T-helper 1 cell treated with Interleukin-12 subunit alpha and Interleukin-12 subunit beta and Interleukin-4 antibody, amounts not matched to agents 30 μg/mL and 1 μg/mL, for 36 hours (primary cell): ENCODE results near the gene ZC2HC1B.

Source experiments
- H3K27ac Mint-ChIP-seq: one replicate; pipeline ENCODE4 v1.8.0; 2021; ENCODE audit warnings: mild to moderate bottlenecking, mixed read lengths
- H3K27me3 Mint-ChIP-seq: one replicate; pipeline ENCODE4 v1.8.0; 2021; ENCODE audit warnings: low read depth, mixed read lengths
- H3K36me3 Mint-ChIP-seq: one replicate; pipeline ENCODE4 v1.8.0; 2021; ENCODE audit warnings: low read depth, mixed read lengths
- H3K4me1 Mint-ChIP-seq: one replicate; pipeline ENCODE4 v1.8.0; 2021; ENCODE audit warnings: low read depth, mixed read lengths
- H3K4me3 Mint-ChIP-seq: one replicate; pipeline ENCODE4 v1.8.0; 2021; ENCODE audit warnings: mild to moderate bottlenecking, moderate library complexity, mixed read lengths
- H3K9me3 Mint-ChIP-seq: one replicate; pipeline ENCODE4 v1.8.0; 2021; ENCODE audit warnings: mixed read lengths

The ZC2HC1B gene, protein sequence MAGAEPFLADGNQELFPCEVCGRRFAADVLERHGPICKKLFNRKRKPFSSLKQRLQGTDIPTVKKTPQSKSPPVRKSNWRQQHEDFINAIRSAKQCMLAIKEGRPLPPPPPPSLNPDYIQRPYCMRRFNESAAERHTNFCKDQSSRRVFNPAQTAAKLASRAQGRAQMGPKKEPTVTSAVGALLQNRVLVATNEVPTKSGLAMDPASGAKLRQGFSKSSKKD

DNA sequence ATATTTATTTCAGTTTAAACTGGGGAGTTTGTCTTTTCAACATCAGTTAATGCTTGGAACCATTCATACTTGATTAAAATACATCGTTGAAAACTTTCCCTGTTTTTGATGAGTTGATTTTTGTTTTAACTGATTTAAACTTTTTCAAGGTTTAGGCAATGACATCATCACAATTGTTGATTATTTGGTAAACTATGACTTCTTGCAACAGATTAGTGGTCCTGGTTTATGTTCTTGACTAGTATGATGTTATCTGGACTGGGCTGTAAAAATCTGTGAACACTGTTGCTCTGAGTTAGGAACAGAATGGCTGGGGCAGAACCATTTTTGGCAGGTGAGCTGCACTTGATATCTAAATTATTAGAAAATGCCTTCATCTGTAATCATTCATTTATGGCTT, at the start of gene ZC2HC1B:
Gene ZC2HC1B, plus strand, starts transcription at position 241 of the 400 bp plus-strand sequence. Its CDS starts 66 bp downstream, at position 307.
- Mint-ChIP-seq H3K36me3 (peaks cover 40% of the 10 kb centered on the region), H3K4me1 (no peaks in the 10 kb centered on the region), H3K9me3 (peaks cover 6% of the 10 kb centered on the region), H3K4me3 (no peak within 1 kb of the TSS), H3K27ac (no peak within 1 kb of the TSS), H3K27me3 (no peaks in the 10 kb centered on the region)

DNA sequence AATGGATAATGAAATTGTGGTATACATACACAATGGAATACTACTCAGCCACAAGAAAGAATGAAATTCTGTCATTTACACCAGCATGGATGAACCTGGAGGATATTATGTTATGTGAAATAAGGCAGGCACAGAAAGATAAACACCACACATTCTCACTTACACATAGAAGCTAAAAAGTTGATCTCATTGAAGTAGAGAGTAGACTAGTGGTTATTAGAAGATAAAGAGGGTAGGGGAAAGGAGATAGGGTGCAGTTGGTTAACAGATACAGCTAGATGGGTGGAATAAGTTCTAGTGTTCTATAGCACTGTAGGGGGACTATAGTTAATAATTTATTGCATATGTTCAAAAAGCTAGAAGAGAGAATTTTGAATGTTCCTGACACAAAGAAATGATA, 46.7 kb upstream of the ZC2HC1B start:
- no peaks in the 10 kb centered on the region for H3K27me3 Mint-ChIP-seq
- no peak overlapping the region for H3K4me3 Mint-ChIP-seq
- H3K9me3 Mint-ChIP-seq = no peaks in the 10 kb centered on the region
- no peak overlapping the region for H3K27ac Mint-ChIP-seq
- no peaks in the 10 kb centered on the region for H3K4me1 Mint-ChIP-seq
- no peaks in the 10 kb centered on the region for H3K36me3 Mint-ChIP-seq

DNA sequence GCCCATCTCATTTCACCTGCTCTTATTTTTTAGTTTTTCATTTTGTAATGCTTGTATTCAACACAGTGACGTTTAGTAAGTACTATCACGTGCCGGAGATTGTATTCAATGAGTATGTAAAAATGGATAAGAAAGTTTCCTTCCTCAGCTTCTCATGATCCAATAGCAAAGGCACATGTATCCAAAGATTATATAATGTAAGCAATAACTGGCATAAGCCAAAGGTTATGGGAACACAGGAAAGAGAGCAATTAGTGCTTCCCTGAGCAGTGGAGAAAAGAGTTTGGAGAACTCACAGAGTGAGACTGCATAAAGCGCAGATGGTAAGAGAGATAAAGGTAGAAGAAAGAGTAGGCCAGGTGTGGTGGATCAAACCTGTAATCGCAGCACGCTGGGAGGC, 42.9 kb upstream of the ZC2HC1B start:
- Mint-ChIP-seq H3K4me3 (no peak overlapping the region), H3K36me3 (peaks cover 8% of the 10 kb centered on the region), H3K27ac (no peak overlapping the region), H3K27me3 (no peaks in the 10 kb centered on the region), H3K4me1 (peaks cover 4% of the 10 kb centered on the region), H3K9me3 (no peaks in the 10 kb centered on the region)

DNA sequence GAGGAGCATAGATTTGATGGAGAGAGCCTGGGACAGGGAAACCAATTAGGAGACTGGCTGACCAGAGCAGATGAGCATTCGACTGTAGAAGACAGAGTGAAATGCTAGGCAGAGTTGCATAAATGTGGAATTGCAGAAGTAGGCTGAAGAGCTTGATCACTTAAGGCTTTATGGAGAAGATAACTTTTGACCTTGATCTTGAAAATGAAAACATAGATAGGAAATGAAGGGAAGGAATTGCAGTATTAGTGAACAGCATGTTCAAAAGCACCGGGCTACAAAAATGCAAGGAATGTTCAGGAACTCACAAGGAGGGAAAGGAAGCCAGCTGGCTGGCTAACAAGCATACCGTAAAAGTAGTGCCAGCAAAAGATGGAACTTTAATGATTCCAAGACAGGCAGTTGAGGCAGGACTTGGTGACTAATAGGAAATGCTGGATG, 41.7 kb upstream of the ZC2HC1B start:
- no peak overlapping the region for H3K27ac Mint-ChIP-seq
- peaks cover 8% of the 10 kb centered on the region for H3K36me3 Mint-ChIP-seq
- H3K4me1 Mint-ChIP-seq = peaks cover 4% of the 10 kb centered on the region

DNA sequence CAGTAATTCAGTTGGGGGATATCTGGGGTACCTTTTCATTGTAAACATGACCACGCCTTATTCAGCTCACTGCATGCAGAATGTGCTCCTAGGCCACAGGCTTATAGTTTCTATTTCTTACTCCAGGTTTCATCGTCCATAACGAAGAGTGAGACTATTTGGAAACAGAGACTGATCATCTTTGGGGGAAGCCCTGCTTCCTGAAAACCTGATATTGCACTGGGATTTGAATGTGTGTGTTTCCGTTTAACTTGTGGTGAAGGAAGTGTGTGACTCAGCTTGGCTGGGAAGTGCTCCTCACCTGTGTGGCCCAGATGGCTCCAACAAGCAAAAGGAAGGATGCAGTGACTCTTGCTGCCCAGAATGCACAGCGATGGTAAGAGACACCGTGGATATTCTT, 40.7 kb upstream of the ZC2HC1B start:
- Mint-ChIP-seq H3K27me3 (no peaks in the 10 kb centered on the region), H3K36me3 (peaks cover 8% of the 10 kb centered on the region), H3K4me1 (peaks cover 4% of the 10 kb centered on the region), H3K27ac (no peak overlapping the region), H3K9me3 (no peaks in the 10 kb centered on the region), H3K4me3 (no peak overlapping the region)

More for the DNA sequence above, 41.7 kb upstream of the ZC2HC1B start:
- Mint-ChIP-seq H3K4me3 (no peak overlapping the region), H3K27me3 (no peaks in the 10 kb centered on the region), H3K9me3 (no peaks in the 10 kb centered on the region)

DNA sequence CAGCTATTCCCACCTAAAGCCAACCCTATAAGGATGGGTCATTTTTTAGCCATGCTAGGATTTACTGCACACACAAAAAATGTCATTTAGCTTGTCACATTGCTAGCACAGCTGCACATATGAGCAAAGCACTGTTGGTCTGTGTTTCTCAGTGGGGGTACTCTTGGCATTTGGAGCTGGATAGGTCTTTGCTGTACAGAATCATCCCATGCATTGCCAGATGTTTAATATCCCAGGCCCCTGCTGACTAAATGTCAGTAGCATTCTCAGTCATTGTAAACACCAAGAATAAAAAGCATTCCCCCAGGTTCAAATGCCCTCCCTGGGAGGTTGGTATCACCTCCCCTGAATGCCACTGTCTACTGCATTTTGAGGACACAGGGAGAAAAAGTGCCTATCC, 35.7 kb upstream of the ZC2HC1B start:
- H3K4me1 Mint-ChIP-seq = peaks cover 2% of the 10 kb centered on the region
- peaks cover 7% of the 10 kb centered on the region for H3K36me3 Mint-ChIP-seq
- no peak overlapping the region for H3K27ac Mint-ChIP-seq
- H3K4me3 Mint-ChIP-seq = no peak overlapping the region
- H3K9me3 Mint-ChIP-seq = no peaks in the 10 kb centered on the region
- no peaks in the 10 kb centered on the region for H3K27me3 Mint-ChIP-seq

DNA sequence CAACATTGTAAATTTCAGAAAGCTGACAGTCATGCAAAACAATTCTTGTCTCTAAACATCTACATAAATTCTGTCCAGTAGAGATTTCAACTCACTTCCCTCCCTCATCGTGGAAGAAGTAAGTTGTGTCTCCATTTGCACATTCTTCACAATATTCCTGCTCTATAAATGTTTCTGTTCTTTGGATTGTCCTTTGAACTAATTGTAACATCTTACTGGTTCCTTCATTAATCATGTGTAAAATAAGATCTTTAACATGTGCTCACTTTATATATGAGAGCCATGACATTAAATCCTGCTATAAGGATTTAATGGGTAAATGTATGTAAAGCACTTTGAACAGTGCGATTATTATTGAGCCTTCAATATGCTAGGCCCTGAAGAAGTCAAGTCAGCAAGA, 28.1 kb upstream of the ZC2HC1B start:
- H3K9me3 Mint-ChIP-seq = no peaks in the 10 kb centered on the region
- no peaks in the 10 kb centered on the region for H3K36me3 Mint-ChIP-seq
- H3K4me1 Mint-ChIP-seq = no peaks in the 10 kb centered on the region
- H3K27ac Mint-ChIP-seq = no peak overlapping the region
- H3K4me3 Mint-ChIP-seq = no peak overlapping the region
- no peaks in the 10 kb centered on the region for H3K27me3 Mint-ChIP-seq

DNA sequence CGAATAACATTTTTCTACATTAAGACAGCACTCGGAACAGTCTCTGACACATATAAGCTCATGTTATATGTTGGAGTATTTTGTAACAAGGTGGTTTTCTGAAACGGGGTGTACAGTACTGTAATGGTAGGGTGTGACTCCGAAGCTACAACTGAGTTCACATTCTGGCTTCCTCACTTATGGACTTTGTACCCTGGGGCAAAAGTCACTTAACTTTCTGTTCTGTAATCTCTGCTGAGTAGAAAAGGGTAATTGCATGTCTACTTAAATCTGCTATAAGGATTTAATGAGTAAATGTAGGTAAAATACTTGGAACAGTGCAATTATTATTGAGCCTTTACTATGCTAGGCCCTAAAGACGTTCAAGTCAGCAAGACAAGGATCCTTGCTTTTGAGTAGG, 25.9 kb upstream of the ZC2HC1B start:
- no peak overlapping the region for H3K27ac Mint-ChIP-seq
- no peaks in the 10 kb centered on the region for H3K9me3 Mint-ChIP-seq
- peaks cover 4% of the 10 kb centered on the region for H3K36me3 Mint-ChIP-seq
- H3K4me1 Mint-ChIP-seq = peaks cover 4% of the 10 kb centered on the region
- no peaks in the 10 kb centered on the region for H3K27me3 Mint-ChIP-seq
- no peak overlapping the region for H3K4me3 Mint-ChIP-seq

DNA sequence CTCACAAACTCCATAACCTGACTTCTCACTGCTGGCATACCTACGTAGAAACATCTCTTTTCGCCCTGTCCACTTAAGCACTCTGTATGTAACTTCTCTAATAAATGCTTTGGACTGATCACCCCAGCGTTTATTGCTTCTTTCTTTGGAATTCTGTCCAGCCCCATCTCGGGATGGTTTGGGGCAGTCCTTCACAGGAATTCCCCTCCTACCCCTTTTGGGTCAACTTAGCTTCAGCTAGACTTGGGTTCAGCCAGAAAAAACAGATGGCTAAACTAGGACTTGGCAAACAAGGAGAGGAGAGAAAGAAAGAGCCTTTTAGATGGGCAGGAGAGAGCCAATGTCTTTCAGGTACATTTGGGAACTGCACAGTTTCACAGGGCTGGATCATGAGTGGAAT, 25.1 kb upstream of the ZC2HC1B start:
- Mint-ChIP-seq H3K4me1 (peaks cover 6% of the 10 kb centered on the region), H3K27me3 (no peaks in the 10 kb centered on the region), H3K27ac (peak overlapping the region; percentile 47), H3K36me3 (peaks cover 7% of the 10 kb centered on the region), H3K4me3 (no peak overlapping the region), H3K9me3 (no peaks in the 10 kb centered on the region)

DNA sequence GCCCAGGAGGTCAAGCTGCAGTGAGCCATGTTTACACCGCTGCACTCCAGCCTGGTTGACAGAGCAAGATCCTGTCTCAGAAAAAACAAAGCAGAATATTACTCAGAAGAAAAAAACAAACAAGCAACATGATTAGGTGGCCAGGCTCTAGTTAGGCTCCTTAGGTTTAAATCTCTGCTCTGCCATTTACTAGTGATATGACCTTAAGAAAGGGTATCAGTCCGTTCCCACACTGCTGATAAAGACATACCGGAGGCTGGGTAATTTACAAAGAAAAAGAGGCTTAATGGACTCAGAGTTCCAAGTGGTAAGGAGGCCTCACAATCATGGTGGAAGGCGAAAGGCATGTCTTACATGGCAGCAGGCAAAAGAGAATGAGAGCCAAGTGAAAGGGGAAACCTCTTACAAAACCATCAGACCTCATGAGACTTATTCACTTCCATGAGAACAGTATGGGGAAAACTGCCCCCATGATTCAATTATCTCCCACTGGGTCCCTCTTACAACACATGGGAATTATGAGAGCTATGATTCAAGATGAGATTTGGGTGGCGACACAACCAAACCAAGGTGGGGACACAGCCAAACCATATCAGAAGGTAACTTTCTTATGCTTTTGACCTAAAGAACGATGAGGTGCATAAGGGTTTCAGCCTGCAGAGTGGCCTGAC, 23.5 kb upstream of the ZC2HC1B start:
- Mint-ChIP-seq H3K27me3 (no peaks in the 10 kb centered on the region), H3K36me3 (peaks cover 14% of the 10 kb centered on the region), H3K9me3 (no peaks in the 10 kb centered on the region), H3K4me3 (no peak overlapping the region), H3K27ac (no peak overlapping the region), H3K4me1 (peaks cover 9% of the 10 kb centered on the region)

DNA sequence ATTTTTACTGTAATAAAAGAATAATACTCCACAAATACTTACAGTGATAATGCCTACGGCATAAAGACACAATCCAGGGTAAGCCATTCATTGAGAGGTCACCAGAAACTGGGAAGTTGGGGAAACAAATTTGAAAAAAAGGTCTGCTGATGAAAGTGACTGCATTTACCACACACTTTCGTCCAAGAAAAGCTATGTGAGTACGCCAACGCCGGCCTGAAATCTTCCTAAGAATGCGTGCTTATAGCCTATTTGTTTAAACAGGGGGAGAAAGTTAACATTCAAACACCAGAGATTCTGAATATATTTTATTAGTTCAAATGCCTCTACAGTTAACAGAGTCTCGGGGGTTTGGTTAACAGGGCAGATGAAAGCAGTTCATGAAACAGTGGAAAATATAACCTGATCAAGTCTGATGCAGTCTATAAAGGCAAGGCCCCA, 21.8 kb upstream of the ZC2HC1B start:
- Mint-ChIP-seq H3K27me3 (no peaks in the 10 kb centered on the region), H3K4me1 (peaks cover 13% of the 10 kb centered on the region), H3K4me3 (peak overlapping the region; percentile 96), H3K9me3 (no peaks in the 10 kb centered on the region), H3K27ac (peak overlapping the region; percentile 95), H3K36me3 (peaks cover 24% of the 10 kb centered on the region)

DNA sequence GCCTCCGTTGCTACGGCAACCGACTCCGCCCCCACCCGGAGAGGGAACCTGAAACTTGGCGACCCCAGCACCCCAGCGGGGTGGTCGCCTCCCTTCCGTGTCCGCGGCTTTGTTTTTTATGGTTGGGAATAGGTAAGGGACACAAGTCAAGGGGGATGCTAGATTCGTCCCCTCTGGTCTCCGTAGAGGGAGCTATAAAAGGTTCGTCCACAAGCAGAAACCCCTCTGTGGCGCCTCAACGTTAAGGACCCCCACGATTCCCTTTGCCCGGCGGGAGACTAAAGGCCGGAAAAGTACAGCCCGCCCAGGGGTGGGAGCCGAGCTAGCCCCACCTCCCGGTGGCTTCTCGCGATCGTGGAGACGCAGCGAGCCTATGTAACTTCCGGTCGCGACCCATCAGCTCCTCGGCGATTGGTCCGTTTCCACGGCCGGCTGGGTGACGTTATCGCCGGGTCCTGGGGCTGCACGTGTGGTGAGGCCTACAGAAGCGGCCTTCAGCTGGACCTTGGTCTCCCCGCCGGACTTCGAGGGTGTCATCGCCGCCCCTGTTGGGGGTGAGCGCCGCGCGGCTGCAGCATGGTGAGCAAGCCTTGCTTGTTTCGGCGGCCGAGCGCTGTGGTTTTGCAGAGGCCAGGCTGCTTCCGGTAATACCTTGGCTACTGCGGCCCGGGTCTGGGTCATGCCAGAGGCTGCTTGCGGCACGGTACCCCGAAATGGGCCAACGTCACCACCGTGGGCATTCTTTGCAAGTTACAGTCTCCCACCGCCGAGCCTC, 21.2 kb upstream of the ZC2HC1B start, which contains the start of gene LTV1:
Gene LTV1, plus strand, starts transcription at position 437 of the 775 bp plus-strand sequence. Its CDS starts 140 bp downstream, at position 577.
- H3K9me3 Mint-ChIP-seq = no peaks in the 10 kb centered on the region
- H3K36me3 Mint-ChIP-seq = peaks cover 29% of the 10 kb centered on the region
- H3K4me1 Mint-ChIP-seq = peaks cover 13% of the 10 kb centered on the region
- H3K4me3 Mint-ChIP-seq = peak within 1 kb of the TSS; percentile 96
- peak within 1 kb of the TSS; percentile 95 for H3K27ac Mint-ChIP-seq
- H3K27me3 Mint-ChIP-seq = no peaks in the 10 kb centered on the region

DNA sequence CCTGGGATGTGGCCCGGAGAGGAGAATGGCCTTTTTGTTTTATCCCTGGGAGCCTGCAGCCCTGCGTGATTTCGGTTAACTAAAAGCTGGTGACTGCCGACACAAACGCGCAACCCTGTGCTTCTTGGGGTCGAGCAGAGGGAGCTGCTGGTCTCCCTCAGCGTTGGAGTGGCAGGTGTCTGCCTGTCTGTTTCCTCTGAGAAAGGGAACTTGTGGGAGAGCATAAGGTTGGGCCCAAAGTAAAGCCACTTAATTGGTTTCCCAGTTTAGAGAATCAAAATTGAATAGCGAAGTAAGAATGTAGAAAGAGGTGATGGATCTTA, 20.6 kb upstream of the ZC2HC1B start:
- H3K9me3 Mint-ChIP-seq = no peaks in the 10 kb centered on the region

DNA sequence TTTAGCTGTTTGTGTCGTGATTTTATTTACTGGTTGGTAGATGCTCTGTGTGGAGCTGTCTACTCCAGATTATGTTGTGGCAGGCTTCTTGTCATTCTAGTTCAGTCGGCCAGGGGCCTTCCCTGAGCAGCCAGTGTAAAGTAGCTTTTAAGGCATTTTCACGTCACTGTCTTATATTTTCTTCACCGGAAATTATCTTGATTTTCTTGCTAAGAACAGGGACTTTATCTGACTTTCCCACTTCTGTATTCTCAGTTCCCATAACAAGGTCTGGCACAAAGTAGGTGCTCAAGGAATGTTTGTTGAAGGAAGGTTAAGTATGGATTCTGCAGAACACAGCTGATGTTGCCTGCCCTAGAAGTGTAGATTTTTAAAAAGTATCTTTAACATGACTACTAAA, 20.3 kb upstream of the ZC2HC1B start:
- Mint-ChIP-seq H3K4me3 (peak overlapping the region; percentile 96), H3K36me3 (peaks cover 37% of the 10 kb centered on the region), H3K27me3 (no peaks in the 10 kb centered on the region), H3K4me1 (peaks cover 13% of the 10 kb centered on the region), H3K27ac (peak overlapping the region; percentile 95), H3K9me3 (no peaks in the 10 kb centered on the region)

More for the DNA sequence above, 20.6 kb upstream of the ZC2HC1B start:
- H3K27me3 Mint-ChIP-seq = no peaks in the 10 kb centered on the region
- H3K4me3 Mint-ChIP-seq = peak overlapping the region; percentile 96
- H3K4me1 Mint-ChIP-seq = peaks cover 13% of the 10 kb centered on the region
- H3K36me3 Mint-ChIP-seq = peaks cover 33% of the 10 kb centered on the region
- peak overlapping the region; percentile 95 for H3K27ac Mint-ChIP-seq

DNA sequence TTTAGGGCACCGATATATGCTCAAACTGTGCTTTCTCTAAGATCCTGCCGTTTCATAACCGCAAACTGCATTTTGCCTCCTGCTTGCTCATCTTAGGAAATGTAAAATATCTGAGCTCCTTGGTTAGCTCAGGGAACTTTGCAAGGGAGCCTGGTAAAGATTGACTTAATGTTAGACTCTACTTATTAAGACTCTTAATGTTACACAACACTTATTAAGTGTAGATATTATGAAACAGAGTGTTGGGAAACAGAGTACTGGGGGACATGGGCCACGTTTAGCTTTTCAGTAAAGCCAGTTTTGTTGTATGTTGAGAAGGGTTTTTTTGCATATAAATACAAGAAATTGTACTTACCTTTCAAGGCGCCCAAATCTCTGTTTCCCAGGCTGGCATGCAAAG, 19.2 kb upstream of the ZC2HC1B start:
- Mint-ChIP-seq H3K36me3 (peaks cover 47% of the 10 kb centered on the region), H3K4me3 (no peak overlapping the region), H3K9me3 (no peaks in the 10 kb centered on the region), H3K4me1 (peaks cover 13% of the 10 kb centered on the region), H3K27me3 (no peaks in the 10 kb centered on the region), H3K27ac (no peak overlapping the region)
